Suprapubic skin (tissue), 4 donors: Measurements from ENCODE around the gene ITPKA. TPM values are rescaled to one million over a fixed set of nuclear protein-coding genes. Genes with fewer than 3 reads are reported as not detected.

Experiments
- total RNA-seq, 4 donors: library from RNA; depleted of rRNA; stranded (reverse); fragments of >200 nt; gene quantifications; one replicate each; pipeline ENCODE4 v1.1.0, GENCODE V29; 2016

Gene ITPKA
- total RNA-seq, 4 donors from 2014 or later = 0.30 to 1.5 TPM; not detected in 2

Other genes with a start within 250 kb of the ITPKA start
- gene OIP5, start 161.3 kb upstream of the ITPKA start, total RNA-seq = 1 to 10 TPM in 3 of 4 donors, not detected in 1; 1.4 to 5.5 (median 2.2) TPM
- gene NUSAP1, start 161.0 kb upstream of the ITPKA start, total RNA-seq = 10 to 100 TPM; 11.1 to 19.0 (median 15.9) TPM
- 10 to 100 TPM; 12.1 to 18.5 (median 12.8) TPM for gene NDUFAF1, start 91.4 kb upstream of the ITPKA start, total RNA-seq
- 10 to 100 TPM; 22.0 to 66.9 (median 36.1) TPM for gene RTF1, start 76.8 kb upstream of the ITPKA start, total RNA-seq
- gene LTK, start 20.0 kb downstream of the ITPKA start, total RNA-seq = 1 to 10 TPM in 1 of 4 donors, under 1 TPM in 3; 0.57 to 2.8 (median 0.66) TPM
- 10 to 100 TPM; 21.6 to 50.2 (median 44.3) TPM for gene RPAP1, start 50.4 kb downstream of the ITPKA start, total RNA-seq
- 10 to 100 TPM; 19.2 to 39.4 (median 39.0) TPM for gene TYRO3, start 65.3 kb downstream of the ITPKA start, total RNA-seq
- 10 to 100 TPM; 21.0 to 44.7 (median 38.3) TPM for gene MGA, start 166.5 kb downstream of the ITPKA start, total RNA-seq